Fibroblast of mammary gland (primary cell): ENCODE measurements around the gene CKLF.

Experiments used
- DNase-seq: peaks from one replicate; pipeline ENCODE4 v3.0.0-alpha.2; 2010; ENCODE audit warnings: low read depth
- H3K4me3 ChIP-seq: 2 replicates; pipeline ENCODE4 v1.5.1; 2011; ENCODE audit warnings: low read depth, mild to moderate bottlenecking, low read length, moderate library complexity; ENCODE audit not compliant: control insufficient read depth
- CTCF ChIP-seq: conservative IDR thresholded peaks from 2 replicates; pipeline ENCODE4 v1.5.1; 2011; ENCODE audit warnings: low read depth, low read length, inconsistent platforms; ENCODE audit not compliant: control insufficient read depth, insufficient read depth

CKLF gene

GRCh38 chr16:66524601-66525164 is 27.7 kb upstream of the CKLF start:
- no peak for TF ChIP-seq CTCF
- DNase-seq: no peak
- no peak overlapping the region for H3K4me3 ChIP-seq

GRCh38 chr16:66525396-66526180 is 26.8 kb upstream of the CKLF start:
- H3K4me3 ChIP-seq: no peak overlapping the region
- no peak for DNase-seq
- TF ChIP-seq CTCF: no peak

DNA sequence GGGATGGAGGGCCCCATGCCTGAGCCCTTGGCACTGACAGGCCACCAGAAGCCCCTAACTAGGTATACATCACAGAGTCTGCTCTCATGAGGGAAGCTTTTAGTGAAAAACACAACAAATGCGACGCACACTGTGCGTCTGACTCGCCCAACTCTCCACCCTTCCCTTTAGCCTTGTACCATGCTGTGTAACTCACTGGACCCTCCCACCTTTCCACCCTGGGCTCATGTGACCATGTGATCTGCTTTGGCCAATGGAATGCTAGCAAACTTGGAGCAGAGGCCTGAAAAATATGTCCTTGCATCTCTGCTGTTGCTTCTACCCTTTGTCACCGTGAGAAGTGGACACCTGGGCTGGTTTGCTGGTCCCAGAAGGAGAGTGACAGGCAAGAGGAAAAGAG is 24.1 kb upstream of the CKLF start:
- H3K4me3 ChIP-seq: no peak overlapping the region
- TF ChIP-seq CTCF: no peak
- no peak for DNase-seq

DNA sequence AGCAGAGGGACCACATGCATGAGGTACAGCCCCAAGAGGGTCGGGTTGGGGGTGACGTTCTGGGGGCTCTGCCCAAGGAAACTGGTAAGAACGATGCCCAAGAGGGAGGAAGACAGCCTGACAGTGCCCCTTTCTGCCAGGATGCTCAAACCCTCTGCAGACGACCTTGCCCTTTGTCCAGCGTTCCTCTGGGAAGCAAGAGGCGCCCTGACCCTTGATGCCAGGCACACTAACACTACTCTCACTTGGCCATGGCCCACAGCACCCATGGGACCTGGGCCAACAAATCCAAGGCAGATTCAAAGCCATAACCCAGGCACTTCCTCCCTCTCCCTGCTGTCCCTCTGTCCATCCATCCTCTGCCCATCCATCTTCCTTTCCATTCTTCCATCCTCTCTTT is 22.9 kb upstream of the CKLF start:
- H3K4me3 ChIP-seq: no peak overlapping the region
- no peak for DNase-seq
- TF ChIP-seq CTCF: no peak

GRCh38 chr16:66534376-66534799 is 18.0 kb upstream of the CKLF start:
- TF ChIP-seq CTCF: no peak
- no peak for DNase-seq
- H3K4me3 ChIP-seq: no peak overlapping the region

DNA sequence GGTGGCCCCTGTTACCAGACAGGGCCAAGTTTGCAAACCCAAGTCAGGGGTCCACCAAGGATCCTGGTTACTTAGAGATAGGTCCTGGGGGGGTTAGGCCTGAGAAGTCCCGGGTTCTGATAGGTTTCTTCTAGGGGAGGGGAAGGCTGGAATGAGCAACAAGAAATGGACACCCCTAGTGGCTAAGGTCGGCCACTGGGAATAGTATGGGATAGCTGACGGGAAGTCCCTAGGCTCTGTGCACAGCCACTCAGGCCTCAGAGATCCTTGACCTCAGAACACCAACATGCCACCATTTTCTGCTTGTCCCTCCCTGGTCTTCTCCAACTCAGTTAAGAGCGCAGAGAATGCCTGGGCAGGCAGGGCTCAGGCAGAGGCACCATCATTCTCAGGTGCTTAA is 15.9 kb upstream of the CKLF start:
- no peak for DNase-seq
- TF ChIP-seq CTCF: no peak
- no peak overlapping the region for H3K4me3 ChIP-seq
